NCI-H345 treated with DMSO at 0.1 percent for 48 hours (cell line): ENCODE results near the gene GPC6.

ENCODE experiments used
- DNase-seq: peaks from one replicate; lab custom pipeline; 2025; ENCODE audit not compliant: unreplicated experiment; lab: John Stamatoyannopoulos, UW

GPC6 gene

DNA sequence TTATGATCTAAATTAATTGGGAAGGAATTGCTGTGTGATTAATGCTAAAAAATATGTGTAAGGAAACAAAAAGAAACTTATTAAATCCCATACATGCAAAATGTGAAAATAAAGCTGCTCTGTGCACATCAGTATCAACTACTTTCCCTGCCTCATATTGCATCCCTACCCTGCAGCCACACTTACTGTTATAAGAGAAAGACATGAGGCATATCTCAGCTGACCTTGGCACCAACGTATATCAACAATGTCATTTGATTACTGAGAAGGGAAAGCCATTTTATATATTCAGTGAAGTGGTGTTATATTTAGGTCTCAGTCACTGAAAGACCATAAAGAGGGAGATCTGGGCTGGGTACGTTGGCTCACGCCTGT lies 585.1 kb downstream of the GPC6 start:
- no peak for DNase-seq

DNA sequence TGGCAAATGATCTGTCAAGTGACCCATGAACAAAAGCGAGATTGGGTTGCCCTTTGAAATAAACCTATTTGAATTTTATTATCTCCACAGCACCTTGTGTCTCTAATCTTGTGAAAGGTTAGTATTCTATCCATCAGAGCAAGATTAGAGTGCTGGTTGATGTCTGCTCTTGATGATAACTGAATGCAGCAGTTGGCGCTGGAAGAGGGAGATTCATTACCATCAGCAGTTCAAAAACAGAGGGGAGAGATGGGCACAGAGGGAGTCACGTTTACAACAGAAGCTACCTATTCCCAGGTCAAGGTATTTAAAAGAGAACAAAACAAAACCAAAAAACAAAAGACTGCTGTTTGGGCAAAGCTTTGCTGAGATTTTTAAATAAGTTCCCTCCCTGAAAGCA lies 588.1 kb downstream of the GPC6 start:
- DNase-seq = no peak

DNA sequence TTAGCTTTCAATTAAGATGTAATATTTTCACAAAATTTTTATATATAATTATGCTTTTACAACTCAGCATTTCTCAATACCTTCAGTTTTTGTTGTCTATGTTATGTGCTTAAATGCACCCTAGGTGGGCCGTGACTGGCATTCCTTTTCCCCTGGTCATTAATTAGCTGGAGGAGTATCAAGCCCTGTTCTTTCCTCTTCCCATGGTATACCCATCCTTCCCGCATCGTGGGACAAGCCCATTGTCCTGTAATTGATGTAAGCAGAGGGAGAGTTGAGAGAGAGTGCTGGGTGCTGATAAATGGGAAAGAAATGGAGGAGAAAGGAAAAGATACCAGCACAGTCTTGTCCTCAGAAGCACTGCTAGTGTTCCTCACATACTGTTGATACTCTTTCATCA lies 591.7 kb downstream of the GPC6 start:
- no peak for DNase-seq

DNA sequence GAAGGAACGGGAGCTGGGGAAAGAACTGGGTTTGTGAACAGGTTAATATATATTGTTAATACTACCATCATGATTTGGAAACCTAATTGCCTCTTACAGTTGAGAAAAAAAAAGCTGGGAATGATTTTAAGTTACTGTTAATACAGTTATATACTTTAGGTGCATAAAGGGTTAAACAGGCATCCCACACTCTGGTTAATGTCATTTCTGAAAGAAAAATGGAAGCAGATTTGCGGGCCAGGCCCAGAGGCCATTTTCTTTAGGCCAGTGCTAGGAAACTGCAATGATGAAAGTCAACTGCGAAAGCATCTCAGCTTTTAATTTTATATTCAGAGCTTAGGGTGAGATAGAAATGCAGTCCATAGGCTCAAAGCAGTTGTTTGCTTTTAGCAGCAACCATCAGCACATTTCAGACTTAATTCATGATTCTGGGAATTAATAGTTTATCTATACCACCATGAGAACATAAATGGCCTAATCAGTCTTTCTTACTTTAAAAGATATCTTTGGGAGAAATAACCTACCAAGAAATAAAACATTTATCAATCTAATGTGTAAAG lies 592.8 kb downstream of the GPC6 start:
- no peak for DNase-seq

DNA sequence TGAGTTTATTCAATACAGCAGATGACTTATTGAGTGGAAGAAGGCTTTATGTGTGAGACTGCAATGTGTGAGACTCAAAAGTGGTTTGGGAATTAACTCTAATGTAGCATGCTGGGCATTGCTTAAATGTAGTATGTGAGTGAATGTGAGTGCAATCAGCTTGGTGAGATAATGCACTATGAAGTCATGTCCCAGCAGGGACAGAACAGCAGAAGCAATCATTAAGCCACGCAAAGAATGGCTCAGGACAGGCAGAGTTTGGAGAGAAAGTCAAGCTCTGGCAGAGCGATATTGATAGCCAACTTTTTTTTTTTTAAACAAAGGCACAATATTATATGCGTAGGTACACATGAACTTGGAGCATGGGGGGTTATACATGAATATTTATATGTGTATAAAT lies 597.7 kb downstream of the GPC6 start:
- DNase-seq = no peak

DNA sequence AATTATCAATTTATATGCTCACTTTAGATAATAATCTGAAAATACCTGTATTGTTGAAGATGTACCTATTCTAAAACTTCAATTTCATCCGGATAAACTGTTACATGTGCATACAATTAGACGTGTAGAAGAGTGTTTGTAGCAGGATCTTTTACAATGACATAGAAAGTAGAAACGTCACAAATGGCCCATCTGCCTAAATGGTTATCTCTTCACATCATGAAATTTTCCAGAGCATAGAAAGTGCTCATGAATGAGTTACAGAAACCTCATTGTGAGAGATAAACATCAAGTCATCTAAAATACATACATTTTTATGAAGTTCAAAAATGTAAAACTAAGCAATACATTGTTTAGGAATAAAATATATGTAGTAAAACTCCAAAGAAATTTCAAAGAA lies 607.4 kb downstream of the GPC6 start:
- DNase-seq = no peak

- no peak for DNase-seq
These were observed 616.5 kb downstream of the GPC6 start for GRCh38 chr13:93843082-93843481.

DNA sequence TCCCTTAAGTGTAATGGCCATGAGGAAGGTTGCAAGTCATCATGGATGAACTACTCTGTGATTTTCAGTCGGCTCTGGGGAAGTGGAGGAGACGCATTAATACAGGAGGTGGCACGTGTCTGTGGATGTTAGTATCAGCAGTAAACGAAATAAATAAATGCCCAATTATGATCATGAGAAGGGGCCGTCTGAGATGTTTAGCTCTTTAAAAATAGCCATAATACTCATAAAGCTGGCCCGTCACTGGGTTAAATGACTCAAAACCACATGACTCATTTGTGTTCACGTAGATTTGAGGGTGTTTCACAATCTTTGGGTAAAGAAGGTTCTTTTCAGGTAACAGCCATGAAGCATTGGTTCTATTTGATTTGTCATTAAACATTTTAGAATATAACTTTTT lies 620.6 kb downstream of the GPC6 start:
- no peak for DNase-seq

- DNase-seq = no peak
These were observed 621.6 kb downstream of the GPC6 start for GRCh38 chr13:93848247-93848646.

- DNase-seq = no peak
These were observed 624.6 kb downstream of the GPC6 start for GRCh38 chr13:93851236-93851635.

- DNase-seq = no peak
These were observed 627.3 kb downstream of the GPC6 start for GRCh38 chr13:93853912-93854311.

DNA sequence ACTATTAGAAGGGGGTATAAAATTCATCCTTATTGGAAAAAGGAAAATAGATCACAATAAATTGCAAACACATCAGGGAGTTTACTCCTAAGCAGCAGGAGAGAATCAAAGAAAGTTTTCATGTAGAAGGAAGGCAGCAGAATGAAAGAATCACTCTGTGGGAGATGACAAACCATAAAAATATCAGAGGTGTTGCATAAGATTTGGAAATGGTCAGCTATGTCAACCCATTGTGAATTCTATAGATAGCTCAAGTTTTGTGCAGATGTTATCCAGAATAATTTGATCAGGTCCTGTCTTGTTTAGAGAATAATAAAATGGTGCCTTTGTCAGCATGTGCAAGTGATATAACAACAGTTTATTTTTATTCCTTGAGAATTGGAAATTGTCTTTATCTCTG lies 630.5 kb downstream of the GPC6 start:
- DNase-seq = no peak

DNA sequence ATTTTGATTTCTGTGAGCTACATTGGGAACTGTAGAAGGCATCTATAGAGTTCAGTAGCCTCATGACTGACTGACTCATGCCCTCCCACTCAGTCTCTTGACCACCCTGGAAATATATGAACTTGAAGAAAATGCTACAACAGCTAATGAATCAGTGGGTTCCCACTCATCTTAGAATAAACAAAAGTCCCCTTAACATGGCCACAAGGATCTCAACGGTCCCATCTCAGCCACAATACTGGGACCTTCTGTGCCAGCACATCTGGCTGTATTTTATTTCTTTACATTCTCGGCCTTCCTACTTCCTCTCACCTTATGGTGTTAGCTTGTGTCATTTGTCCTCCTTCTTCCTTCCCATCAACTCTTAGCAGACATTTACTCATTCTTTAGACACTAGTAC lies 633.1 kb downstream of the GPC6 start:
- no peak for DNase-seq

DNA sequence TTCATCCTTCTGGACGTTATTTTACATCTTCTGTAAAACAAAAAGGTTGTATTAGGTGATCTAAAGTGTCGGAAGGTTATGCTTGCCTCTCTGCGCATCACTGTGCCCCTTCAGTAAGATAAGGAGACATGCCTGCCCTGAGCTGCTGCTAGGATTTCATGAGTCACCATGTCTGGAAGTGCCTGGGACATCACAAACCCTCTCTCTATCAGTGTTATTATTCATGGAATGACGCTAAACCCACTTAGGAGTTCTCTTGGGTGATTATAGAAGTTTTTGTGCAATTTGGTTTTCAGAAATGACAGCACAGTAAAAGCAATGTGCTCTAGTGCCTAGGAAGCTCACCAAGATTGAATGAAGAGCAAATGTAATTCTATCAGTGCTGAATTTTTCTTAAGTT lies 635.2 kb downstream of the GPC6 start:
- DNase-seq = no peak

- no peak for DNase-seq
These were observed 635.7 kb downstream of the GPC6 start for GRCh38 chr13:93862259-93862658.

GRCh38 chr13:93865235-93865634 lies 638.6 kb downstream of the GPC6 start:
- DNase-seq = no peak

DNA sequence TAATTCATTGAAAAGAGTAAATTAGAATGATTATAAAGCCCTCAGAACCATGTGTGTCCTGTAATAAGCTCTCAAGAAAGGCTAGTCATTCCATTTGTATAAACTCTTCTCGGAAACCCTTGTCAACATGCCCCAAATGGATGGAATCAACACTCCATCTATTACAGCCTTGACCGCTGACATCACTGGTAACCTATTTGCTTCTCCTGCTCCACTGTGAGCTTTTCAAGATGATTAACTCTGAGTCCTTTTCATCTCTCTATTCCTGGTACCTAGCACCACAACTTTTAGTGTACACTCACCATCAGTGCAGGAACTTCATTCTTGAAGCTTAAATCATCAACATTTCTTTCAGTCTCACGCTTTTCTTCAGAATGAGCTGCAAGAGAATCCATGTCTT lies 640.9 kb downstream of the GPC6 start:
- no peak for DNase-seq

DNA sequence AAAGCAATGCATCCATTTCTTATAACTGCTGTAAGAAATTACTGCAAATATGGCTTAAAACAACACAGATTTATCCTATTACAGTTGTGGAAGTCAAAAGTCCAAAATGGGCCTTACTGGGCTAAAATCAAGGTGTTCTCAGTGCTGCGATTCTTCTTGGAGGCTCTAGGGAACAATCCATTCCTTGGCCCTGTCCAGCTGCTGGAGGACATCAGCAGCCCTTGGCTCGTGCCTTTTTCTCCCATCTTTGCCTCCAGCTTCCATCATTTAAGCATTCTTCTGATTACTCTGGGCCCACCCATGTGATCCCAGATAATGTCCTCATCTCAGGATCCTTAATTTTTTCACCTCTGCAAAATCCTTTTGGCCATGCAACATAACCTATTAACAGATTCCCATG lies 645.8 kb downstream of the GPC6 start:
- DNase-seq = no peak

DNA sequence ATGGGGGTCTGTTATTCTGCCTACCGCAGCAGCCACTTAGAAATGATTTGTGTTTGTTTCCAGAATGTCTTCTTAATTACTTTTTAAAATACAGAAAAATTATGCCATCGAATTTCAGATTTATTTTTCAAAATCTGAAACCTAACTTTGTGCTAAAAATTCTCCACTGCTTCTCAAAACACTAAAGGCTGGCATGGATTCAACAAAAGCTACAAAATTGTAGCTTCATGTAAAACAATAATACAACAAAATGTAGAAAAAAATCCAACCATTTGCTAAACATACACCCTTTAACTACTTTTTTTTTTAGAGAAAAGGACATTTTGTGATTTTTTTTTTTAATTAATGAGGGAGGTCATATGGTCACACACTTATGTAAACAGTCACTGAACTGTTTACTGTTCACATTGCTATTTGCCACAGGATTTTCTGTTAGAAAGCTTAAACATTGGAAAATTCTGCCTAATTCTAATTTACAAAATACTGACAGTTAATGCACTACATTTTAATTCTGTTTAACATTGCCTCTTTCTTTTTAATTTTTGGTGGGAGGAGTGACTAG lies 646.3 kb downstream of the GPC6 start:
- no peak for DNase-seq

- no peak for DNase-seq
These were observed 648.9 kb downstream of the GPC6 start for GRCh38 chr13:93875547-93875946.

- no peak for DNase-seq
These were observed 649.6 kb downstream of the GPC6 start for GRCh38 chr13:93876236-93876635.

DNA sequence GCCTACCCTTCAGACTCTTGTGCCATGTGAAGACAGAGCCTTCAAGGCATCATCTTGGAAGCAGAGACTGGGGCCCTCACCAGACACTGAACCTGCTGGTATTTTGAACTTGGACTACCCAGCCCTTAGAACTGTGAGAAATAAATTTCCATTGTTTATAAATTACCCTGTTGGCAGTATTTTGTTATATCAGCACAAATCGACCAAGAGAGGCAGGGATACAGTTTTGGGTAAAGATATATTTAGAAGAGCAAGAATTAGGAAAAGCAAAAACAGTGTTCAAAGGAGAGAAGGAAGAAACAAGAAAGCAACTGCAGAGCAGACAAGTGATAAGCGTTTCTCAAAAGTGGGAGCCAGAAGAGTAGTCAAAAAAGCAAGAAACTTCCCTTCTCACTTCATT lies 652.1 kb downstream of the GPC6 start:
- no peak for DNase-seq

GRCh38 chr13:93881411-93881810 lies 654.8 kb downstream of the GPC6 start:
- DNase-seq = no peak
